ENCODE data around the gene COL16A1. TPM values are rescaled to one million over a fixed set of nuclear protein-coding genes. Genes with fewer than 3 reads are reported as not detected.

The COL16A1 gene
- total RNA-seq, 2 experiments from 2014 or later: 0.17 to 0.47 TPM

GRCh38 chr1:31730336-31731048, 26.7 kb upstream of the COL16A1 start:
- H3K4me3 Mint-ChIP-seq: no peak overlapping the region
- CTCF ChIA-PET: no interaction called here
- H3K27ac Mint-ChIP-seq: no peak overlapping the region
- no peaks in the 10 kb centered on the region for H3K36me3 Mint-ChIP-seq (ENCODE audit: low read depth)
- intact Hi-C loops (cut with micrococcal nuclease): no loop called here
- H3K4me1 Mint-ChIP-seq (ENCODE audit: low read depth): no peaks in the 10 kb centered on the region
- no peaks in the 10 kb centered on the region for H3K27me3 Mint-ChIP-seq (ENCODE audit: low read depth)
- DNase-seq: no peak
- no peaks in the 10 kb centered on the region for H3K9me3 Mint-ChIP-seq

- no peak for DNase-seq
- Mint-ChIP-seq H3K27me3 (ENCODE audit: low read depth) (no peaks in the 10 kb centered on the region), H3K36me3 (ENCODE audit: low read depth) (no peaks in the 10 kb centered on the region), H3K27ac (no peak overlapping the region), H3K4me1 (ENCODE audit: low read depth) (no peaks in the 10 kb centered on the region), H3K4me3 (no peak overlapping the region), H3K9me3 (no peaks in the 10 kb centered on the region)
- intact Hi-C loops (cut with micrococcal nuclease): no loop called here
- CTCF ChIA-PET: interaction anchor here (0.7 kb wide), 1 partner anchor 18 kb away, joined by 3 read pairs; no protein-coding TSS in a partner anchor
Measured at GRCh38 chr1:31727849-31728248, 24.0 kb upstream of the COL16A1 start.

- DNase-seq: no peak
- Mint-ChIP-seq H3K27ac (no peak overlapping the region), H3K9me3 (no peaks in the 10 kb centered on the region), H3K27me3 (ENCODE audit: low read depth) (no peaks in the 10 kb centered on the region), H3K36me3 (ENCODE audit: low read depth) (no peaks in the 10 kb centered on the region), H3K4me1 (ENCODE audit: low read depth) (no peaks in the 10 kb centered on the region), H3K4me3 (no peak overlapping the region)
- CTCF ChIA-PET: interaction anchor here (1.2 kb wide), 1 partner anchor 15 kb away, joined by 3 read pairs; no protein-coding TSS in a partner anchor
- intact Hi-C loops (cut with micrococcal nuclease): no loop called here
Measured at GRCh38 chr1:31727195-31727594, 23.4 kb upstream of the COL16A1 start.

- DNase-seq: no peak
- no peak overlapping the region for H3K4me3 Mint-ChIP-seq
- no peaks in the 10 kb centered on the region for H3K36me3 Mint-ChIP-seq (ENCODE audit: low read depth)
- no peaks in the 10 kb centered on the region for H3K9me3 Mint-ChIP-seq
- CTCF ChIA-PET: interaction anchor here (0.7 to 1.2 kb wide), 3 partner anchors 11 to 109 kb away, joined by 3 read pairs; no protein-coding TSS in a partner anchor
- no peaks in the 10 kb centered on the region for H3K27me3 Mint-ChIP-seq (ENCODE audit: low read depth)
- no peaks in the 10 kb centered on the region for H3K4me1 Mint-ChIP-seq (ENCODE audit: low read depth)
- intact Hi-C loops (cut with micrococcal nuclease): no loop called here
- no peak overlapping the region for H3K27ac Mint-ChIP-seq
Measured at GRCh38 chr1:31726715-31727114, 22.9 kb upstream of the COL16A1 start.

DNA sequence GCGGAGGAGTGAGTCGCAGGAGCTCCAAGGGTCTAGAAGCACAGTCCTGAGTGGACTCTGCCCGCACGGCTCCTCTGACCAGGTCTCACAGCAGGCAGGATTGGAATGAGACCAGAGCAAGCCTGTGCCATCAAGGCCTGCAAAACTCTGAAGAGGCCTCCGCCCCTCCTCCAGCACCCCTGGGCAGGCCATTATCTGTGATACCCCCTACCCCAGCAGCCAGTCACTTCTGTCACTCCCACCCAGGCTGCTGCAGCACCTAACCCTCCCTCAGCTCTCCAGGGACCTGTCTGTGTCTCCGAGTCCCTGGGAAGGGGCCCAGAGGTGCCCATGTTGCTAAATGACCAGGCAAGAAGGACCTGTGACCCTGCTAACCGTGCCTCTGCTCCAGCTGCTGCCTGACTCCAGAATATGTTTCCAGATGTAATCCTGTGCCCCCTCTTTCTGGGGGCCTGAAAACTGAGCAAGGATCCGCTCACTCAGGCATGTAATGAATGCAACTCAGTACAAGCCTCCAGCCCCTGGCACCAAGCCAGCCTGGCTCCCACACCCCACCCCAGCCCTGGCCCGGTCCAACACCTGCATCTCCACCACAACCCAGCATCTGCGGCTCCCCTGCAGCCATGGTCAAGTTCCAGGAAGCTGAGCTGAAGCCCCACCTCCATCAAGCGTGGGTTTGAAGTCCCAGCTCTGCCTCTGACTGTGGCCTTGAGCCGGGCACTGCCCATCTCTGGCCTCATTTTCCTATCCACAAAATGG, 22.1 kb upstream of the COL16A1 start:
- Mint-ChIP-seq H3K27ac (no peak overlapping the region), H3K4me3 (no peak overlapping the region), H3K4me1 (ENCODE audit: low read depth) (no peaks in the 10 kb centered on the region), H3K9me3 (no peaks in the 10 kb centered on the region), H3K36me3 (ENCODE audit: low read depth) (no peaks in the 10 kb centered on the region), H3K27me3 (ENCODE audit: low read depth) (no peaks in the 10 kb centered on the region)
- DNase-seq: no peak
- CTCF ChIA-PET: interaction anchor here (0.7 to 1.2 kb wide), 3 partner anchors 10 to 108 kb away, joined by 3 read pairs; no protein-coding TSS in a partner anchor
- intact Hi-C loops (cut with micrococcal nuclease): no loop called here

- Mint-ChIP-seq H3K27ac (no peak overlapping the region), H3K4me3 (no peak overlapping the region), H3K27me3 (ENCODE audit: low read depth) (no peaks in the 10 kb centered on the region), H3K4me1 (ENCODE audit: low read depth) (no peaks in the 10 kb centered on the region), H3K36me3 (ENCODE audit: low read depth) (no peaks in the 10 kb centered on the region), H3K9me3 (no peaks in the 10 kb centered on the region)
- intact Hi-C loops (cut with micrococcal nuclease): no loop called here
- no peak for DNase-seq
- CTCF ChIA-PET: no interaction called here
Measured at GRCh38 chr1:31725134-31725533, 21.3 kb upstream of the COL16A1 start.

- peak; percentile 77 for DNase-seq
- no peaks in the 10 kb centered on the region for H3K27me3 Mint-ChIP-seq (ENCODE audit: low read depth)
- intact Hi-C loops (cut with micrococcal nuclease): no loop called here
- CTCF ChIA-PET: no interaction called here
- H3K36me3 Mint-ChIP-seq (ENCODE audit: low read depth): no peaks in the 10 kb centered on the region
- no peak overlapping the region for H3K4me3 Mint-ChIP-seq
- no peaks in the 10 kb centered on the region for H3K9me3 Mint-ChIP-seq
- no peak overlapping the region for H3K27ac Mint-ChIP-seq
- no peaks in the 10 kb centered on the region for H3K4me1 Mint-ChIP-seq (ENCODE audit: low read depth)
Measured at GRCh38 chr1:31723828-31724359, 20.1 kb upstream of the COL16A1 start.

GRCh38 chr1:31718327-31718897, 14.6 kb upstream of the COL16A1 start:
- DNase-seq: no peak
- H3K27me3 Mint-ChIP-seq (ENCODE audit: low read depth): peaks cover 27% of the 10 kb centered on the region
- peaks cover 8% of the 10 kb centered on the region for H3K4me1 Mint-ChIP-seq (ENCODE audit: low read depth)
- intact Hi-C loops (cut with micrococcal nuclease): no loop called here
- H3K36me3 Mint-ChIP-seq (ENCODE audit: low read depth): no peaks in the 10 kb centered on the region
- H3K9me3 Mint-ChIP-seq: no peaks in the 10 kb centered on the region
- no peak overlapping the region for H3K27ac Mint-ChIP-seq
- H3K4me3 Mint-ChIP-seq: no peak overlapping the region
- CTCF ChIA-PET: no interaction called here

- CTCF ChIA-PET: interaction anchor here (0.5 to 2.2 kb wide), 9 partner anchors 14 to 408 kb away, joined by 3 to 8 read pairs (median 4); partner anchors contain the start of gene COL16A1
- H3K4me1 Mint-ChIP-seq (ENCODE audit: low read depth): peaks cover 8% of the 10 kb centered on the region
- DNase-seq: no peak
- intact Hi-C loops (cut with micrococcal nuclease): no loop called here
- H3K27ac Mint-ChIP-seq: no peak overlapping the region
- no peak overlapping the region for H3K4me3 Mint-ChIP-seq
- no peaks in the 10 kb centered on the region for H3K36me3 Mint-ChIP-seq (ENCODE audit: low read depth)
- H3K9me3 Mint-ChIP-seq: no peaks in the 10 kb centered on the region
- peaks cover 36% of the 10 kb centered on the region for H3K27me3 Mint-ChIP-seq (ENCODE audit: low read depth)
Measured at GRCh38 chr1:31717341-31717740, 13.5 kb upstream of the COL16A1 start.

GRCh38 chr1:31715873-31716220, 12.0 kb upstream of the COL16A1 start:
- H3K4me3 Mint-ChIP-seq: peak overlapping the region; percentile 8
- no peaks in the 10 kb centered on the region for H3K9me3 Mint-ChIP-seq
- intact Hi-C loops (cut with micrococcal nuclease): no loop called here
- H3K27ac Mint-ChIP-seq: no peak overlapping the region
- CTCF ChIA-PET: interaction anchor here (0.7 to 6.4 kb wide), 11 partner anchors 10 to 739 kb away, joined by 3 to 29 read pairs (median 4); no protein-coding TSS in a partner anchor
- peaks cover 39% of the 10 kb centered on the region for H3K27me3 Mint-ChIP-seq (ENCODE audit: low read depth)
- no peaks in the 10 kb centered on the region for H3K36me3 Mint-ChIP-seq (ENCODE audit: low read depth)
- no peak for DNase-seq
- peaks cover 8% of the 10 kb centered on the region for H3K4me1 Mint-ChIP-seq (ENCODE audit: low read depth)

DNA sequence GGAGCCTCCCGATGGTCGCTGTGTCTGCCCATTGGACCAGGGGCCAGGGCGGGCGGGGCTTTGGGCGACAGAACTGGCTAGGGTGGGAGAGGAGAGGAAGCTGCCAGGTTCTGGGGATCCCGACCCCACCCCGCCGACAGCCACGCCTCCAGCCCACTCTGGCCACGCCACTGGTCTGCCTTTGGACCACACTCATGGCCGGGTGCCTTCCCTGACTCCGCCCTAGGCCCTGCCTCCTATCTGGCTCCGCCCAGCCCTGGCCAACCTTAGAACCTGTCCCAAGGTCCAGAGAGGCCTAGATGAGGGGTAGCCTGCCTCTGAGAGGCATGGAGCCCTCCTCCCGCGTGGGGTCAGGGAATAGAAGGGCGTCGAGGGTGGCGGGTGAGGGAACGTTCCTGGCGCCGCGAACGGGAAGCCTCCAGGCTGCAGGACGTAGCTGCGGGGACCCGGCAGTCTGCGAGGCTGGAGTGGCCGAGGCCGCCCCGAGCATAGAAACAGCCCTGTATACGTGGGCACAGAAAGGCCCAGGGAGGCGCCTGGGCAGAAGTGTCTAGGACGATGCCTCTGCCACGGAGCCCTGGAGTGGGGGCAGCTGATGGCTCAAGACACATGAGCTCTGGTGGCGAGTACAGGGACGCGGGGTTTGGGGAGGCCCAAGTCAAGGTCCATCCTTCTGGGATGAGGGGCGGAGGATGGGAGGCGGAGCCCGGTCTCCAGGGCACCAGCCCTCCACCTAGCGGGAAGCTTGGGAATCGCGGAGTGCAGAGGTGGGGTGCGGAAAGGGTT, 11.5 kb upstream of the COL16A1 start:
- Mint-ChIP-seq H3K9me3 (no peaks in the 10 kb centered on the region), H3K4me1 (ENCODE audit: low read depth) (peaks cover 8% of the 10 kb centered on the region), H3K36me3 (ENCODE audit: low read depth) (no peaks in the 10 kb centered on the region), H3K4me3 (peak overlapping the region; percentile 42), H3K27ac (no peak overlapping the region), H3K27me3 (ENCODE audit: low read depth) (peaks cover 39% of the 10 kb centered on the region)
- CTCF ChIA-PET: interaction anchor here (0.7 to 6.4 kb wide), 12 partner anchors 10 to 739 kb away, joined by 3 to 29 read pairs (median 5); no protein-coding TSS in a partner anchor
- intact Hi-C loops (cut with micrococcal nuclease): no loop called here
- peak; percentile 60 for DNase-seq
